GM20000 (cell line): ENCODE measurements around the gene TRIM36.

ENCODE experiments used
- DNase-seq: peaks from one replicate; pipeline ENCODE4 v3.0.0; 2012; ENCODE audit warnings: low spot score
- CTCF ChIP-seq: IDR thresholded peaks from 2 replicates; pipeline ENCODE4 v1.5.1; 2012; ENCODE audit warnings: mild to moderate bottlenecking, control low read depth; ENCODE audit errors: extremely low read depth, missing control alignments

Gene TRIM36

GRCh38 chr5:115166744-115167393 is 2.8 kb downstream of the TRIM36 start:
- TF ChIP-seq CTCF: no peak
- no peak for DNase-seq

- no peak for TF ChIP-seq CTCF
- DNase-seq: no peak
Observed at GRCh38 chr5:115165790-115166189, 3.9 kb downstream of the TRIM36 start.

- no peak for TF ChIP-seq CTCF
- DNase-seq: no peak
Observed at GRCh38 chr5:115160975-115161475, 8.7 kb downstream of the TRIM36 start.

DNA sequence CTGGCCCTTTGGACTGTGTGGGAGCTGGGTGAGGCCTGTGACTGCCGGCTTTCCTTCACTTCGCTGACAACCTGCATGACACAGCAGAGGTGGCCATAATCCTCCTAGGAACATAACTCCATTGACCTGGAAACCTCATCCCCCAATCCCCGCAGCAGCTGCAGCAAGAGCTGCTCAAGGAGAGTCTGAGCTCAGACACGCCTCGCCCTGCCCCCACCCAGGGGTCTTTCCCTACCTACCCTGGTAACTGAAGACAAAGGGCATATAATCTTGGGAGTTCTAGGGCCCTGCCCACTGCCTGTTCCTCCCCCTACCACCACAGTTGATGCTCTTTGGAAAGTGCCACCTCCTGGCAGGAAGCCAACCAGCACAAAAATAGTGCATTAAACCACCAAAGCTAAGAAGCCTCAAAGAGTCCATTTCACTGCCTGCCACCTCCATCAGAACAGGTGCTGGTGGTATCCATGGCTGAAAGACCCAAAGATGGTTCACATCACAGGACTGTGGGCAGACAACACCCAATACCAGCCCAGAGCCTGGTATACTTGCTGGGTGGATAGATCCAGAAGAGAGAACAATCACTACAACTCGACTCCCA is 18.4 kb downstream of the TRIM36 start:
- no peak for TF ChIP-seq CTCF
- DNase-seq: no peak

DNA sequence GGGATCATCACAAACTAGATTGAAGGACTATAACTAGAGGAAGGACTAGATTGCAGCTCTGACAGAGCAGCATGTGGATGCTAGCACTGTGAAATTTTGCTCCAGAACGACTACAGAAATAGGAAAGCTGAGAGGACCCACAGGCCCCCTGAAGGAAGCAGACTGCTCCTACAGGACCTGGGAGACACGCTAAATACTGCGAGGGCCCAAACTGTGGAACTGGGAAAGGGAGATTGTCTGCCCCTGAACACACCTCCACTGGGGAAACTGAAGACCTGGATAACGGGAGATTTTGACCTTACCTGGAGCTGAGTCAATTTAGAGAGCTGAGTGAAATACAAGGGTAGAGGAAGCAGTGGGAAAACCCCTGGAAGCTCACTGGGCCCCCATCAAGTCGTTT is 19.2 kb downstream of the TRIM36 start:
- no peak for DNase-seq
- no peak for TF ChIP-seq CTCF

DNA sequence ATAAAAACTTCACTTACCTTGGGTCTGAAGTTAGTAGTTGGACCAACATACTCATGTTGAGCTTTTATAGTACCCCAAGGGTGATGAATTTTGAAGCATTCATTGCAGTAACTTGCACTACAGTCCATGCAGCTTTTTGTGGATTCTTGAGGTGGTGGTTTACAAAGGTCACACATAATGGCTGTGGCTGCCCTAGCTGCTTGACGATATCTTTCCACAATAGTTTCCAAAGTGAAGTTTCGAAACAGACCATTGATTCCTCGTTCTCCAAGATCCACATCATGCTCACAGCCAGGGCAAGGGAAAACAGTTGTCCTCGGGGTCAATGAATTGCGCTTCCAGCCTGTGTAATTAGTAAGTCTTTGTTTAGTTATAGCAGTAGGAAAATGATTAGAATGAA is 22.7 kb downstream of the TRIM36 start:
- DNase-seq: no peak
- no peak for TF ChIP-seq CTCF

DNA sequence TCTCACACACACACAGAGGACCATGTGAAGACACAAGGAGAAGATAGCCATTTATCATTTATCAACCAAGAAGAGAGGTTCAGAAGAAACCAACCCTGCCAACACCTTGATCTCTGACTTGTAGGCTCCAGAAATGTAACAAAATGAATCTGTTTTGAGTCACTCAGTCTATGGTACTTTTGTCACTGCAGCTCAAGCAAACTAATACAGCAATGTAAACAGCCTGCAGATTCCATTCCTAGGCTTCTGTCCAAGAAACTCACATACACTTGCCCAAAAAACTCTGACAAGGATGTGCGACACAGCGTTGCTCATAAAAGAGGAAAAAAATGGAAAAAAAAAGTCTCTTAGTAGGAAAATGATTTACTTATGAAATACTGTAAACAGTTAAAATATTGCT is 33.4 kb downstream of the TRIM36 start:
- DNase-seq: no peak
- TF ChIP-seq CTCF: no peak
